LNCAP (cell line): Measurements from ENCODE around the gene MAP3K7CL.

Experiments
- CTCF ChIP-seq: fragments of 450-650 bp; IDR thresholded peaks from 2 replicates; pipeline ENCODE4 v1.5.1; 2017; ENCODE audit warnings: mild to moderate bottlenecking

The MAP3K7CL gene

GRCh38 chr21:29174607-29175013 is 44.2 kb downstream of the MAP3K7CL start:
- TF ChIP-seq CTCF = no peak

- no peak for TF ChIP-seq CTCF
Observed at GRCh38 chr21:29175408-29176134, 45.1 kb downstream of the MAP3K7CL start.

- TF ChIP-seq CTCF = no peak
Observed at GRCh38 chr21:29176471-29177120, 46.2 kb downstream of the MAP3K7CL start.

GRCh38 chr21:29177800-29178199 is 47.4 kb downstream of the MAP3K7CL start:
- no peak for TF ChIP-seq CTCF

- TF ChIP-seq CTCF = no peak
Observed at GRCh38 chr21:29178926-29179325, 48.5 kb downstream of the MAP3K7CL start.

GRCh38 chr21:29179503-29179902 is 49.1 kb downstream of the MAP3K7CL start:
- TF ChIP-seq CTCF = no peak

- no peak for TF ChIP-seq CTCF
Observed at GRCh38 chr21:29181799-29182470, 51.5 kb downstream of the MAP3K7CL start.
